Stomach (tissue), 9 donors: ENCODE data around the gene RFX2. TPM values are rescaled to one million over a fixed set of nuclear protein-coding genes. Genes with fewer than 3 reads are reported as not detected.

Experiments used
- DNase-seq, 2 donors: peaks; one replicate each; pipeline versions ENCODE4 v3.0.0 to v3.0.0-alpha.2; 2013 to 2019
- H3K27ac ChIP-seq, 5 donors: fragments of 200-600 bp in 4 of 5; sonication (generic) in 4 of 5; one replicate each; pipeline ENCODE4 v1.5.1; 2013 to 2019; ENCODE audit warnings: mild to moderate bottlenecking in 1 of 5, moderate library complexity in 1 of 5
- H3K27me3 ChIP-seq, 3 donors: fragments of 200-600 bp; sonication (generic); one replicate each; pipeline ENCODE4 v1.5.1; 2017 to 2019; ENCODE audit warnings: mixed run types in 1 of 3
- H3K36me3 ChIP-seq, 4 donors: fragments of 200-600 bp; sonication (generic); 1 replicate in 3 of 4; 2 replicates in 1 of 4; pipeline ENCODE4 v1.5.1; 2016 to 2019
- H3K4me1 ChIP-seq, 4 donors: fragments of 200-600 bp; sonication (generic); one replicate each; pipeline ENCODE4 v1.5.1; 2016 to 2019
- H3K4me3 ChIP-seq, 4 donors: fragments of 200-600 bp; sonication (generic) in 3 of 4; one replicate each; pipeline ENCODE4 v1.5.1; 2016 to 2019; ENCODE audit warnings: mild to moderate bottlenecking in 1 of 4
- H3K9me3 ChIP-seq, 4 donors: fragments of 200-600 bp; sonication (generic); one replicate each; pipeline ENCODE4 v1.5.1; 2016 to 2019
- EP300 ChIP-seq: sonication (generic); formaldehyde crosslinking; IDR thresholded peaks from one replicate; pipeline ENCODE4 v1.6.1; 2017; ENCODE audit warnings: antibody characterized with exemption
- POLR2A ChIP-seq, 4 donors: fragments of 450-650 bp; IDR thresholded peaks; one replicate each; pipeline ENCODE4 v1.6.1; 2016; ENCODE audit warnings: antibody characterized with exemption in 4 of 4, control low read depth in 2 of 4, mild to moderate bottlenecking in 1 of 4, moderate library complexity in 1 of 4
- POLR2AphosphoS5 ChIP-seq, 3 donors: sonication (generic); formaldehyde crosslinking; IDR thresholded peaks; one replicate each; pipeline ENCODE4 v1.6.1; 2016; ENCODE audit warnings: antibody characterized with exemption in 3 of 3
- WGBS, 5 donors: extraction: QIAGEN DNeasy Blood & Tissue Kit in 3 of 5; methylation state at CpG; one replicate each; pipeline versions ENCODE4 v1.1.5 to v1.1.7; 2013 to 2018; 5-methylcytosine and 5-hydroxymethylcytosine counted together
- intact Hi-C: fragments of 100-400 bp; cut with DNase I; formaldehyde crosslinking; loops from one replicate; pipeline ENCODE4 v1.15.1; 2023; ENCODE audit warnings: low total_unique reads
- polyA plus RNA-seq, 3 donors: library from polyadenylated mRNA; stranded (reverse); fragments of 200-250 nt; gene quantifications; one replicate each; pipeline ENCODE4 v1.2.3, GENCODE V29; 2013
- total RNA-seq, 5 donors: library from RNA; depleted of rRNA; stranded (reverse); fragments of >200 nt; gene quantifications; one replicate each; pipeline versions ENCODE4 v1.1.0 to v1.2.3, GENCODE V29; 2014 to 2016
- TF ChIP-seq, protein P1 (sequence below), 7 experiments: fragments of 450-650 bp in 4 of 7; fragments of 200-600 bp in 3 of 7; sonication (generic) in 3 of 7; IDR thresholded peaks; one replicate each; pipeline ENCODE4 v1.5.1; 2016 to 2019; ENCODE audit warnings: antibody characterized with exemption in 7 of 7, control low read depth in 2 of 7, mild to moderate bottlenecking in 1 of 7
- donor health status: healthy with polysubstance abuse.
- donor health status: Bipolar disorder and iron deficiency.
- donor health status: healthy.

Gene RFX2
- total and polyA plus RNA-seq, 8 donors: 1.2 to 123 (median 8.0) TPM

DNA sequence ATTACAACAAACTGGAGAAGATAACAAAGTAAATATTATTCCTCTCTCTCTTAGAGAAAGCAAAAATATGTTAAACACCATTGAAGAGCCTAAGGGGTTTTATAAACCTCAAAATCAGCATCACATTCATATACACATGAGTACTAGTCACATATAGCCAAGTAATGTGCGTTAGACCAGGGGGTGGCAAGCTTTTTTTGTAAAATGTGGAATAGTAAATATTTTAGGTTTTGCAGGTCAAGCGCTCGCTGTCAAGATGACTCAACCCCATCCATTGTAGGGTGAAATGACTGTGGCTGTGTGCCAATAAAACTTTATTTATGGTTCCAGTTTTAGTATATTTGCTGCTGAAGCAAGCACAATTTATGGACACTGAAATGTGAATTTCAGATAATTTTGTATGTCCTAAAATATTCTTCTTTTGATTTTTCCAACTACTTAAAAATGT lies 21.7 kb downstream of the RFX2 start:
- intact Hi-C loops: no loop called here
- Histone ChIP-seq H3K36me3 (no peaks in the 10 kb centered on the region), H3K27me3 (no peaks in the 10 kb centered on the region), H3K27ac (peak overlapping the region in 4 of 5 donors; percentile 55 to 89 (median 80)), H3K4me1 (peaks cover 32 to 56% (median 42%) of the 10 kb centered on the region in 4 donors), H3K4me3 (peak overlapping the region in 2 of 4 donors; percentile 10 to 14), H3K9me3 (no peaks in the 10 kb centered on the region)
- 67 to 89% (median 85%) methylated on average over 3 of the region's 3 CpGs for WGBS, 5 donors
- TF ChIP-seq POLR2A (IDR thresholded peaks at IDR 0.05) (no peak), POLR2AphosphoS5 (IDR thresholded peaks at IDR 0.05) (no peak)
- TF ChIP-seq, protein P1, sequence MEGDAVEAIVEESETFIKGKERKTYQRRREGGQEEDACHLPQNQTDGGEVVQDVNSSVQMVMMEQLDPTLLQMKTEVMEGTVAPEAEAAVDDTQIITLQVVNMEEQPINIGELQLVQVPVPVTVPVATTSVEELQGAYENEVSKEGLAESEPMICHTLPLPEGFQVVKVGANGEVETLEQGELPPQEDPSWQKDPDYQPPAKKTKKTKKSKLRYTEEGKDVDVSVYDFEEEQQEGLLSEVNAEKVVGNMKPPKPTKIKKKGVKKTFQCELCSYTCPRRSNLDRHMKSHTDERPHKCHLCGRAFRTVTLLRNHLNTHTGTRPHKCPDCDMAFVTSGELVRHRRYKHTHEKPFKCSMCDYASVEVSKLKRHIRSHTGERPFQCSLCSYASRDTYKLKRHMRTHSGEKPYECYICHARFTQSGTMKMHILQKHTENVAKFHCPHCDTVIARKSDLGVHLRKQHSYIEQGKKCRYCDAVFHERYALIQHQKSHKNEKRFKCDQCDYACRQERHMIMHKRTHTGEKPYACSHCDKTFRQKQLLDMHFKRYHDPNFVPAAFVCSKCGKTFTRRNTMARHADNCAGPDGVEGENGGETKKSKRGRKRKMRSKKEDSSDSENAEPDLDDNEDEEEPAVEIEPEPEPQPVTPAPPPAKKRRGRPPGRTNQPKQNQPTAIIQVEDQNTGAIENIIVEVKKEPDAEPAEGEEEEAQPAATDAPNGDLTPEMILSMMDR (IDR thresholded peaks at IDR 0.05): no peak
- no peak for DNase-seq

DNA sequence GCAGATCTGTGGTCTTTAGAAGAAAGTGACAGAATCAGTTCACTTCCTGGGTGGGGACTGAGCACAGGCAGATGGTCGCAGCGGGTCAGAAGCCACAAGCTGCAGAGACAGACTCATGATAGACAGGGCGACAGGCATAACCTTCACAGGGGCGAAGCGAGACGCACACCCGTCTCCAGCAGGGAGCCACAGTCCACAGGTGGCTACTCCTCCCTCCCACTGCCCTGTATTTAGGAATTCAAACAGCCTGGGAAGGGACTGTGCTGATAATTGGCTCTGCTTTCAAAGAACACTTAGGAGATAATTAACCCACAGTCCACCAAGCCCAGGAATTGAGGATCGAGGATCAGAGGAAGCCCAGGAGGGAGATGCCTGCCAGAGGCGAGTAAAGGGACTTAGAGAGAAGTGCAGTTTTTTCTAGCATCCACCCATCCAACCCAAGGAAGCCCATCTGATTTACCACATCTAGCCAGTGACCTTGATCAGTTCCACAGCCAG lies 23.2 kb downstream of the RFX2 start:
- peak in 1 of 2 donors; percentile 65 for DNase-seq
- TF ChIP-seq POLR2A (IDR thresholded peaks at IDR 0.05) (no peak), EP300 (no peak), POLR2AphosphoS5 (IDR thresholded peaks at IDR 0.05) (no peak)
- TF ChIP-seq, protein P1 (IDR thresholded peaks at IDR 0.05): no peak
- intact Hi-C loops: no loop called here
- Histone ChIP-seq H3K4me1 (peaks cover 24 to 41% (median 30%) of the 10 kb centered on the region in 4 donors), H3K27ac (peak overlapping the region; percentile 50 to 89 (median 77)), H3K9me3 (no peaks in the 10 kb centered on the region), H3K4me3 (no peak overlapping the region), H3K27me3 (no peaks in the 10 kb centered on the region), H3K36me3 (no peaks in the 10 kb centered on the region)
- 18 to 33% (median 32%) methylated on average over 9 of the region's 9 CpGs for WGBS, 5 donors

DNA sequence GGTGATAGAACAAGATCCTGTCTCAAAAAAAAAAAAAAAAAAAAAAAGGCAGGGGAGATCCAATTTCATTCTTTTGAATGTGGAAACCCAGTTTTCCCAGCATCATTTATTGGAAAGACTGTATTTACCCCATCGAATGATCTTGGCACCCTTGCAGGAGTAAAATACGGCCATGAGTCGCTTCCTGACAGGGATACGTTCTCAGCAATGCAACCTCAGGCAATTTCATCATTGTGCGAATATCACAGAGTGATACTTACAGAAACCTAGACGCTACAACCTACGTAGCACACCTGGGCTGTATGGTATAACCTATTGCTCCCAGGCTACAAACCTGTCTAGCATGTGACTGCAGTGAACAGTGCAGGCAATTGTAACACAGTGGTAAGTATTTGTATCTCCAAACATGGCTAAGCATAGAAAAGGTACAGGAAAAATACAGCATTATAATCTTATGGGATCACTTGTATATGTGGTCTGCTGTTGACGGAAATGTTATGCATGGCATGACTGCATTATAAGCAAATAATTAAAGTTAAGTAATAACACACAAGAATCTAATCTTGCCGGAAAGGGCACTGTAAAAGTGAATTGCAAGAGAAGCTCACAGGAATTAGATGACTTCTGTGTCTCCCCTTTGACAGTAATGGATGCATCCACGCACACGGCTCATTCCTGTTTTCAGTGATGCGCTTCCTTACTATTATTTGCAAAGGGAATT lies 24.1 kb downstream of the RFX2 start:
- no peaks in the 10 kb centered on the region for H3K9me3 ChIP-seq
- DNase-seq: no peak
- intact Hi-C loops: no loop called here
- H3K4me1 ChIP-seq: peaks cover 17 to 32% (median 23%) of the 10 kb centered on the region in 4 donors
- no peak overlapping the region for H3K4me3 ChIP-seq
- H3K27me3 ChIP-seq: no peaks in the 10 kb centered on the region
- H3K27ac ChIP-seq: peak overlapping the region in 3 of 5 donors; percentile 77 to 89 (median 82)
- TF ChIP-seq, protein P1 (IDR thresholded peaks at IDR 0.05): no peak
- TF ChIP-seq EP300 (no peak), POLR2A (IDR thresholded peaks at IDR 0.05) (no peak), POLR2AphosphoS5 (IDR thresholded peaks at IDR 0.05) (no peak)
- 79 to 89% (median 88%) methylated on average over 12 of the region's 12 CpGs for WGBS, 5 donors
- H3K36me3 ChIP-seq: no peaks in the 10 kb centered on the region

DNA sequence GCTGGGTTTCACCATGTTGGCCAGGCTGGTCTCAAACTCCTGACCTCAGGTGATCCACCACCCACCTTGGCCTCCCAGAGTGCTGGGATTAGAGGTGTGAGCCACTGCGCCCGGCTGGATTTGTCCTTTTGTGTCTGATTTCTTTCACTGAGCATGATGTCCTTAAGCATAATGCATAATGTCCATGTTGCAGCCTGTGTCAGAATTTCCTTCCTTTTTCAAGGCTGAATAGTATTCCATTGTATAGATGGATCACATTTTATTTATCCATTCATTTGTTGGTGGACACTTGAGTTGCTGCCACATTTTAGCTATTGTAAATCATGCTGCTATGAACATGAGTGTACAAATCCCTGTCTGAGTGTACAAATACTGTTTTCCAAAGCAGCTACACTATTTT lies 25.5 kb downstream of the RFX2 start:
- H3K9me3 ChIP-seq: no peaks in the 10 kb centered on the region
- no peak overlapping the region for H3K4me3 ChIP-seq
- peaks cover 15 to 28% (median 21%) of the 10 kb centered on the region in 4 donors for H3K4me1 ChIP-seq
- no peak for DNase-seq
- no peak for TF ChIP-seq POLR2A (IDR thresholded peaks at IDR 0.05)
- TF ChIP-seq POLR2AphosphoS5 (IDR thresholded peaks at IDR 0.05): no peak
- TF ChIP-seq EP300: no peak
- TF ChIP-seq, protein P1 (IDR thresholded peaks at IDR 0.05): no peak
- 91 to 100% (median 98%) methylated on average over 2 of the region's 2 CpGs for WGBS, 5 donors
- intact Hi-C loops: no loop called here
- H3K36me3 ChIP-seq: no peaks in the 10 kb centered on the region
- no peak overlapping the region for H3K27ac ChIP-seq
- H3K27me3 ChIP-seq: no peaks in the 10 kb centered on the region
